HEK293 (cell line): Measurements from ENCODE around the gene ZNF699.

Experiments used
- CTCF ChIA-PET: fragments of 350-600 bp; formaldehyde crosslinking; extraction: SDS; loops from one replicate; lab custom pipeline; 2021; ENCODE audit warnings: antibody characterized with exemption; lab: Yijun Ruan, JAX
- POLR2A ChIA-PET: fragments of 300-600 bp; formaldehyde crosslinking; extraction: SDS; loops from one replicate; lab custom pipeline; 2020; ENCODE audit warnings: antibody characterized with exemption, inconsistent platforms; lab: Yijun Ruan, JAX
- H3K27ac ChIP-seq: fragments of 200-500 bp; sonication (Bioruptor generic); 2 replicates; pipeline ENCODE4 v1.5.1; 2014; ENCODE audit warnings: low read depth, low read length, control low read depth, inconsistent platforms; ENCODE audit errors: extremely low read depth
- H3K36me3 ChIP-seq, 2 experiments: fragments of 200-500 bp in 1 of 2; sonication (Bioruptor generic) in 1 of 2; 1 replicate in 1 of 2; 2 replicates in 1 of 2; pipeline ENCODE4 v1.5.1; 2014 to 2017; ENCODE audit warnings: inconsistent platforms in 2 of 2, low read length in 2 of 2; ENCODE audit not compliant: control insufficient read depth in 2 of 2, insufficient read depth in 1 of 2
- H3K4me1 ChIP-seq: fragments of 200-500 bp; sonication (Bioruptor generic); 2 replicates; pipeline ENCODE4 v1.5.1; 2014; ENCODE audit warnings: mild to moderate bottlenecking, low read length, inconsistent platforms; ENCODE audit not compliant: control insufficient read depth, insufficient read depth
- H3K4me3 ChIP-seq: 2 replicates; pipeline ENCODE4 v1.5.1; 2011; ENCODE audit warnings: low read depth, mild to moderate bottlenecking, control low read depth, low read length, moderate library complexity
- H3K9me3 ChIP-seq: fragments of 200-500 bp; sonication (Bioruptor generic); 2 replicates; pipeline ENCODE4 v1.5.1; 2014; ENCODE audit warnings: low read depth, low read length, inconsistent platforms; ENCODE audit not compliant: control insufficient read depth, insufficient read depth
- HOXD13 ChIP-seq: sonication (generic); formaldehyde crosslinking; IDR thresholded peaks from 2 replicates; pipeline ENCODE4 v1.8.0; 2022; ENCODE audit warnings: missing genetic modification reagents, borderline replicate concordance
- MEIS1 ChIP-seq: sonication (generic); formaldehyde crosslinking; IDR thresholded peaks from 2 replicates; pipeline ENCODE4 v1.8.1; 2022; ENCODE audit warnings: missing genetic modification reagents, mild to moderate bottlenecking, borderline replicate concordance
- SCRT2 ChIP-seq: fragments of 450-650 bp; formaldehyde crosslinking; IDR thresholded peaks from 2 replicates; pipeline ENCODE4 v1.5.1; 2016; ENCODE audit warnings: missing biosample characterization, missing genetic modification characterization
- ZBTB17 ChIP-seq: fragments of 450-650 bp; formaldehyde crosslinking; IDR thresholded peaks from 2 replicates; pipeline ENCODE4 v1.5.1; 2016; ENCODE audit warnings: missing biosample characterization, missing genetic modification characterization
- ZFP69B ChIP-seq: fragments of 450-650 bp; formaldehyde crosslinking; IDR thresholded peaks from 2 replicates; pipeline ENCODE4 v1.5.1; 2016; ENCODE audit warnings: missing biosample characterization, missing genetic modification characterization
- ZNF146 ChIP-seq: fragments of 450-650 bp; formaldehyde crosslinking; IDR thresholded peaks from 2 replicates; pipeline ENCODE4 v1.5.1; 2016; ENCODE audit warnings: missing biosample characterization, missing genetic modification characterization
- ZNF211 ChIP-seq: fragments of 450-650 bp; formaldehyde crosslinking; IDR thresholded peaks from 2 replicates; pipeline ENCODE4 v1.5.1; 2016; ENCODE audit warnings: low read depth, missing biosample characterization, missing genetic modification characterization
- ZNF280C ChIP-seq: fragments of 450-650 bp; formaldehyde crosslinking; IDR thresholded peaks from 2 replicates; pipeline ENCODE4 v1.5.1; 2016; ENCODE audit warnings: missing biosample characterization, missing genetic modification characterization
- ZNF394 ChIP-seq: fragments of 450-650 bp; formaldehyde crosslinking; IDR thresholded peaks from 2 replicates; pipeline ENCODE4 v1.5.1; 2016; ENCODE audit warnings: missing biosample characterization, missing genetic modification characterization, mild to moderate bottlenecking, moderate library complexity, borderline replicate concordance
- ZNF548 ChIP-seq: fragments of 450-650 bp; formaldehyde crosslinking; IDR thresholded peaks from 2 replicates; pipeline ENCODE4 v1.5.1; 2016; ENCODE audit warnings: missing biosample characterization, missing genetic modification characterization
- ZNF76 ChIP-seq: fragments of 450-650 bp; formaldehyde crosslinking; IDR thresholded peaks from 2 replicates; pipeline ENCODE4; 2016; ENCODE audit warnings: low read depth, missing biosample characterization, missing genetic modification characterization, borderline replicate concordance
- ZNF792 ChIP-seq: fragments of 450-650 bp; formaldehyde crosslinking; IDR thresholded peaks from 2 replicates; pipeline ENCODE4 v1.5.1; 2016; ENCODE audit warnings: missing biosample characterization, missing genetic modification characterization
- TF ChIP-seq, protein P1 (sequence below): fragments of 450-650 bp; formaldehyde crosslinking; IDR thresholded peaks from 2 replicates; pipeline ENCODE4 v1.5.1; 2017; ENCODE audit warnings: missing biosample characterization, missing genetic modification characterization
- TF ChIP-seq, protein P2 (sequence below): fragments of 450-650 bp; formaldehyde crosslinking; IDR thresholded peaks from 2 replicates; pipeline ENCODE4 v1.5.1; 2016; ENCODE audit warnings: missing biosample characterization, missing genetic modification characterization, low read depth
- TF ChIP-seq, protein P3 (sequence below): fragments of 450-650 bp; formaldehyde crosslinking; conservative IDR thresholded peaks from 2 replicates; pipeline ENCODE4 v1.5.1; 2016; ENCODE audit warnings: low read depth, missing biosample characterization, missing genetic modification characterization
- TF ChIP-seq, protein P4 (sequence below): fragments of 450-650 bp; formaldehyde crosslinking; IDR thresholded peaks from 2 replicates; pipeline ENCODE4 v1.5.1; 2016; ENCODE audit warnings: missing biosample characterization, missing genetic modification characterization
- TF ChIP-seq, protein P5 (sequence below): IDR thresholded peaks from 2 replicates; pipeline ENCODE4 v1.6.1; 2011; ENCODE audit warnings: mild to moderate bottlenecking, low read depth, low read length, borderline replicate concordance
- TF ChIP-seq, protein P6 (sequence below): fragments of 450-650 bp; formaldehyde crosslinking; IDR thresholded peaks from 2 replicates; pipeline ENCODE4; 2016; ENCODE audit warnings: missing biosample characterization, missing genetic modification characterization

Gene ZNF699

GRCh38 chr19:9348671-9349070 is 39.0 kb upstream of the ZNF699 start (continued):
- TF ChIP-seq, protein P1, sequence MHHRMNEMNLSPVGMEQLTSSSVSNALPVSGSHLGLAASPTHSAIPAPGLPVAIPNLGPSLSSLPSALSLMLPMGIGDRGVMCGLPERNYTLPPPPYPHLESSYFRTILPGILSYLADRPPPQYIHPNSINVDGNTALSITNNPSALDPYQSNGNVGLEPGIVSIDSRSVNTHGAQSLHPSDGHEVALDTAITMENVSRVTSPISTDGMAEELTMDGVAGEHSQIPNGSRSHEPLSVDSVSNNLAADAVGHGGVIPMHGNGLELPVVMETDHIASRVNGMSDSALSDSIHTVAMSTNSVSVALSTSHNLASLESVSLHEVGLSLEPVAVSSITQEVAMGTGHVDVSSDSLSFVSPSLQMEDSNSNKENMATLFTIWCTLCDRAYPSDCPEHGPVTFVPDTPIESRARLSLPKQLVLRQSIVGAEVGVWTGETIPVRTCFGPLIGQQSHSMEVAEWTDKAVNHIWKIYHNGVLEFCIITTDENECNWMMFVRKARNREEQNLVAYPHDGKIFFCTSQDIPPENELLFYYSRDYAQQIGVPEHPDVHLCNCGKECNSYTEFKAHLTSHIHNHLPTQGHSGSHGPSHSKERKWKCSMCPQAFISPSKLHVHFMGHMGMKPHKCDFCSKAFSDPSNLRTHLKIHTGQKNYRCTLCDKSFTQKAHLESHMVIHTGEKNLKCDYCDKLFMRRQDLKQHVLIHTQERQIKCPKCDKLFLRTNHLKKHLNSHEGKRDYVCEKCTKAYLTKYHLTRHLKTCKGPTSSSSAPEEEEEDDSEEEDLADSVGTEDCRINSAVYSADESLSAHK = no peak
- TF ChIP-seq, protein P2, sequence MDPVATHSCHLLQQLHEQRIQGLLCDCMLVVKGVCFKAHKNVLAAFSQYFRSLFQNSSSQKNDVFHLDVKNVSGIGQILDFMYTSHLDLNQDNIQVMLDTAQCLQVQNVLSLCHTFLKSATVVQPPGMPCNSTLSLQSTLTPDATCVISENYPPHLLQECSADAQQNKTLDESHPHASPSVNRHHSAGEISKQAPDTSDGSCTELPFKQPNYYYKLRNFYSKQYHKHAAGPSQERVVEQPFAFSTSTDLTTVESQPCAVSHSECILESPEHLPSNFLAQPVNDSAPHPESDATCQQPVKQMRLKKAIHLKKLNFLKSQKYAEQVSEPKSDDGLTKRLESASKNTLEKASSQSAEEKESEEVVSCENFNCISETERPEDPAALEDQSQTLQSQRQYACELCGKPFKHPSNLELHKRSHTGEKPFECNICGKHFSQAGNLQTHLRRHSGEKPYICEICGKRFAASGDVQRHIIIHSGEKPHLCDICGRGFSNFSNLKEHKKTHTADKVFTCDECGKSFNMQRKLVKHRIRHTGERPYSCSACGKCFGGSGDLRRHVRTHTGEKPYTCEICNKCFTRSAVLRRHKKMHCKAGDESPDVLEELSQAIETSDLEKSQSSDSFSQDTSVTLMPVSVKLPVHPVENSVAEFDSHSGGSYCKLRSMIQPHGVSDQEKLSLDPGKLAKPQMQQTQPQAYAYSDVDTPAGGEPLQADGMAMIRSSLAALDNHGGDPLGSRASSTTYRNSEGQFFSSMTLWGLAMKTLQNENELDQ (tag by site-specific recombination) = no peak
- TF ChIP-seq, protein P3, sequence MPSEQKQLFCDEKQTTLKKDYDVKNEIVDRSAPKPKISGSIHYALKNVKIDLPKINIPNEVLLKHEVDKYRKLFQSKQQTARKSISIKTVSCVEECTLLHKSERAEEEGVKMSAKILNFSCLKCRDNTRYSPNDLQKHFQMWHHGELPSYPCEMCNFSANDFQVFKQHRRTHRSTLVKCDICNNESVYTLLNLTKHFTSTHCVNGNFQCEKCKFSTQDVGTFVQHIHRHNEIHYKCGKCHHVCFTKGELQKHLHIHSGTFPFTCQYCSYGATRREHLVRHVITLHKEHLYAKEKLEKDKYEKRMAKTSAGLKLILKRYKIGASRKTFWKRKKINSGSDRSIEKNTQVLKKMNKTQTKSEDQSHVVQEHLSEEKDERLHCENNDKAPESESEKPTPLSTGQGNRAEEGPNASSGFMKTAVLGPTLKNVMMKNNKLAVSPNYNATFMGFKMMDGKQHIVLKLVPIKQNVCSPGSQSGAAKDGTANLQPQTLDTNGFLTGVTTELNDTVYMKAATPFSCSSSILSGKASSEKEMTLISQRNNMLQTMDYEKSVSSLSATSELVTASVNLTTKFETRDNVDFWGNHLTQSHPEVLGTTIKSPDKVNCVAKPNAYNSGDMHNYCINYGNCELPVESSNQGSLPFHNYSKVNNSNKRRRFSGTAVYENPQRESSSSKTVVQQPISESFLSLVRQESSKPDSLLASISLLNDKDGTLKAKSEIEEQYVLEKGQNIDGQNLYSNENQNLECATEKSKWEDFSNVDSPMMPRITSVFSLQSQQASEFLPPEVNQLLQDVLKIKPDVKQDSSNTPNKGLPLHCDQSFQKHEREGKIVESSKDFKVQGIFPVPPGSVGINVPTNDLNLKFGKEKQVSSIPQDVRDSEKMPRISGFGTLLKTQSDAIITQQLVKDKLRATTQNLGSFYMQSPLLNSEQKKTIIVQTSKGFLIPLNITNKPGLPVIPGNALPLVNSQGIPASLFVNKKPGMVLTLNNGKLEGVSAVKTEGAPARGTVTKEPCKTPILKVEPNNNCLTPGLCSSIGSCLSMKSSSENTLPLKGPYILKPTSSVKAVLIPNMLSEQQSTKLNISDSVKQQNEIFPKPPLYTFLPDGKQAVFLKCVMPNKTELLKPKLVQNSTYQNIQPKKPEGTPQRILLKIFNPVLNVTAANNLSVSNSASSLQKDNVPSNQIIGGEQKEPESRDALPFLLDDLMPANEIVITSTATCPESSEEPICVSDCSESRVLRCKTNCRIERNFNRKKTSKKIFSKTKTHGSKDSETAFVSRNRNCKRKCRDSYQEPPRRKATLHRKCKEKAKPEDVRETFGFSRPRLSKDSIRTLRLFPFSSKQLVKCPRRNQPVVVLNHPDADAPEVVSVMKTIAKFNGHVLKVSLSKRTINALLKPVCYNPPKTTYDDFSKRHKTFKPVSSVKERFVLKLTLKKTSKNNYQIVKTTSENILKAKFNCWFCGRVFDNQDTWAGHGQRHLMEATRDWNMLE (tag by site-specific recombination) = no peak
- TF ChIP-seq ZNF394 (no peak), HOXD13 (CRISPR knock-in tag) (no peak), ZNF211 (tag by site-specific recombination) (no peak), ZFP69B (no peak)
- TF ChIP-seq, protein P4, sequence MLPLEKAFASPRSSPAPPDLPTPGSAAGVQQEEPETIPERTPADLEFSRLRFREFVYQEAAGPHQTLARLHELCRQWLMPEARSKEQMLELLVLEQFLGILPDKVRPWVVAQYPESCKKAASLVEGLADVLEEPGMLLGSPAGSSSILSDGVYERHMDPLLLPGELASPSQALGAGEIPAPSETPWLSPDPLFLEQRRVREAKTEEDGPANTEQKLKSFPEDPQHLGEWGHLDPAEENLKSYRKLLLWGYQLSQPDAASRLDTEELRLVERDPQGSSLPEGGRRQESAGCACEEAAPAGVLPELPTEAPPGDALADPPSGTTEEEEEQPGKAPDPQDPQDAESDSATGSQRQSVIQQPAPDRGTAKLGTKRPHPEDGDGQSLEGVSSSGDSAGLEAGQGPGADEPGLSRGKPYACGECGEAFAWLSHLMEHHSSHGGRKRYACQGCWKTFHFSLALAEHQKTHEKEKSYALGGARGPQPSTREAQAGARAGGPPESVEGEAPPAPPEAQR (tag by site-specific recombination) = no peak
- TF ChIP-seq, protein P5, sequence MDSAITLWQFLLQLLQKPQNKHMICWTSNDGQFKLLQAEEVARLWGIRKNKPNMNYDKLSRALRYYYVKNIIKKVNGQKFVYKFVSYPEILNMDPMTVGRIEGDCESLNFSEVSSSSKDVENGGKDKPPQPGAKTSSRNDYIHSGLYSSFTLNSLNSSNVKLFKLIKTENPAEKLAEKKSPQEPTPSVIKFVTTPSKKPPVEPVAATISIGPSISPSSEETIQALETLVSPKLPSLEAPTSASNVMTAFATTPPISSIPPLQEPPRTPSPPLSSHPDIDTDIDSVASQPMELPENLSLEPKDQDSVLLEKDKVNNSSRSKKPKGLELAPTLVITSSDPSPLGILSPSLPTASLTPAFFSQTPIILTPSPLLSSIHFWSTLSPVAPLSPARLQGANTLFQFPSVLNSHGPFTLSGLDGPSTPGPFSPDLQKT = no peak

- Histone ChIP-seq H3K36me3 (peaks cover 4 to 14% of the 10 kb centered on the region in 2 experiments; a peak in 2 of 3 replicates), H3K4me1 (no peaks in the 10 kb centered on the region), H3K27ac (no peak overlapping the region), H3K9me3 (no peaks in the 10 kb centered on the region; the same call in none of the 2 replicates), H3K4me3 (no peak overlapping the region)
- POLR2A ChIA-PET = no interaction called here
- CTCF ChIA-PET = interaction anchor here (0.9 kb wide), 1 partner anchor 39 kb away, joined by 3 read pairs; no protein-coding TSS in a partner anchor
- TF ChIP-seq ZNF792 = no peak
- no peak for TF ChIP-seq ZNF280C (tag by site-specific recombination)
- TF ChIP-seq, protein P6, sequence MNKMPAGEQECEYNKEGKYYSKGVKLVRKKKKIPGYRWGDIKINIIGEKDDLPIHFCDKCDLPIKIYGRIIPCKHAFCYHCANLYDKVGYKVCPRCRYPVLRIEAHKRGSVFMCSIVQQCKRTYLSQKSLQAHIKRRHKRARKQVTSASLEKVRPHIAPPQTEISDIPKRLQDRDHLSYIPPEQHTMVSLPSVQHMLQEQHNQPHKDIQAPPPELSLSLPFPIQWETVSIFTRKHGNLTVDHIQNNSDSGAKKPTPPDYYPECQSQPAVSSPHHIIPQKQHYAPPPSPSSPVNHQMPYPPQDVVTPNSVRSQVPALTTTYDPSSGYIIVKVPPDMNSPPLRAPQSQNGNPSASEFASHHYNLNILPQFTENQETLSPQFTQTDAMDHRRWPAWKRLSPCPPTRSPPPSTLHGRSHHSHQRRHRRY (tag by site-specific recombination) = no peak
- no peak for TF ChIP-seq ZNF548 (tag by site-specific recombination)
- no peak for TF ChIP-seq ZNF146 (tag by site-specific recombination)
- TF ChIP-seq SCRT2 (tag by site-specific recombination) = no peak
- TF ChIP-seq ZNF76 (tag by site-specific recombination) = no peak
- TF ChIP-seq MEIS1 (CRISPR knock-in tag) = no peak
- no peak for TF ChIP-seq ZBTB17
Observed at GRCh38 chr19:9348253-9348652, 38.6 kb upstream of the ZNF699 start.
